Fibroblast of skin of left biceps (primary cell): Measurements from ENCODE around the gene PICK1.
"Not testable (repeated sequence)": the region's sequence is repeated elsewhere in the genome, so short reads cannot be mapped to it uniquely, and the experiment has no call there.

ENCODE experiments used
- DNase-seq, 2 experiments: peaks; one replicate each; pipeline ENCODE4 v3.0.0-alpha.2; 2013; ENCODE audit warnings: low read depth in 2 of 2

Gene PICK1

DNA sequence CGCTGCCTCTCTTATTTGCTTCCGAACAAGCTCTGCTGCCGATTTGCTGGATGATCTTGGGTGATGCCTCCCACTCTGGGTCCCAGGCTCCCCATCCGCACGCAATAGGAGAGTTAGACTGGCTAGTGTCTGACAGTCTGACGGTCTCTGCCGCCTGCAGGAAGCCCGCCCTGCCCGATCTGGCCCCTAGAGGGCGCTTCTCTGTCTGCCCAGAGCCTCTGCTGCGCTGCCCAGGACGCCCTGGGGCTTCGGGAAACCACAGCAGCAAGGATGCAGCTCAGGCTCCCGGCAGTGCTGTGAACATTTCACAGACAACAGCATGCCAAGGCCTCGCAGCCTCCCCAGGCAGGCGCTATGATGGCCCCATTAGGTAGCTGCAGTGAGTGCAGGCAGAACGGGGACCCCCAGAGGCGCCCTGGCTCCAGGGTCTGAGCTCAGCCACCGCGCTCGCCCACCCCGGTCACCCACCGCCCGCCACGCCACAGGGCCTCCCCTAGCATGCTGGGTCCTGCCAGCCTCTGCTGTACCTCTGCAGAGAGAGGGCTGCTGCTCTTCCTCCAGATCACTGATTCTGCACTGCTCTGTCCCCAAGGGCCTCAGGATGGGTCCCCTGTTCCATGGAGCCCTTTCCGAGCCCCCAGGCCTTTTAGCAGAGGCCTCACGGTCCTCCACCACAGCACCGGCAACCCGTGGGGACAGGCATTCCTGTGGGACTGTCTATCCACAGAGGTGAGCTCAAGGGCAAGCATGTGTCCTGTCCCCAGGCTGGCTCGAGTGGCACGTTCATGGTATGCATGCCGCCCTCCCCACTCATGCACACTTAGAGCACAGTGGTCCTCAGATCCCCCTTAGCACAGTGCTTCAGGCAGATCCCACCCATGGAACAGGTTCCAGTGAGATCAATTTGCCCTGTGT is 57.5 kb downstream of the PICK1 start:
- peak; percentile 27 to 38 for DNase-seq

DNA sequence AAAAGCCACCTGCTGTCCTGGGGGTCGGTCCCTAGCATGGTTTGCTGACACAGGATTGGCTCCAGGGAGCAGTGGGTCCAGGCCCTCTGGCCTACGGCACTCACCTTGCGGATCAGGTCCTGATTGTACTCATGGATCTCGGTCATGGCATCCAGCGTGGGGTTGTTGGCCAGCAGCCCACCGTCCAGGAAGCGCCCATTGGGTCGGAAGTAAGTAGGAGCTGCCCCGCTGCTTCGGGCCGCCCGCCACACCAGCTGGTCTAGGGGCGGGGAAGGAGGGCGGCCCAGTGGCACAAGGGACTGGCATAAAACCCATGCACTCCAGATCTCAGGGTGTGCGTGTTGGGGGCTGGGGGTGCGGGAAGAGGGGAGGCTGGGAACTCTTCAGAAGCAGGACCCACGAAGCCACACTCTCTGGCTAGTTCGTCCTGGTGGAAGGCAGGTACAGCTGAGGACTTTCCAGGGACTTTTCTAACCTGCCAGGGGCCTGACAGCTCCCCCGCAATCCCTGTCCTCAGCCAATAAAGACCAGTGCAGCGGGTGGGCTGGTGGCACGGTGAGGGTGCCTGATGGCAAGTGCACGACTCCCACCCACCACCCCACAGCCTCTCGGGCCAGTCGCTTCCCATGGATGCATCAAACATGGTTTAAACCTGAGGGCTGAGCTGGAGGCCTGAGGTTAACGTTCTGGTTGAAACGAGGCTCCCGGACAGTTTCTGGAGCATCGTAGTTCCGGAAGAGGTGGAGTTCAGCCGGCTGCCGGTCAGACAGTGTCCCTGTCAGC is 58.4 kb downstream of the PICK1 start:
- no peak for DNase-seq

GRCh38 chr22:38117556-38117955 is 60.4 kb downstream of the PICK1 start:
- DNase-seq: not testable (repeated sequence)

GRCh38 chr22:38118182-38118581 is 61.0 kb downstream of the PICK1 start:
- no peak for DNase-seq

DNA sequence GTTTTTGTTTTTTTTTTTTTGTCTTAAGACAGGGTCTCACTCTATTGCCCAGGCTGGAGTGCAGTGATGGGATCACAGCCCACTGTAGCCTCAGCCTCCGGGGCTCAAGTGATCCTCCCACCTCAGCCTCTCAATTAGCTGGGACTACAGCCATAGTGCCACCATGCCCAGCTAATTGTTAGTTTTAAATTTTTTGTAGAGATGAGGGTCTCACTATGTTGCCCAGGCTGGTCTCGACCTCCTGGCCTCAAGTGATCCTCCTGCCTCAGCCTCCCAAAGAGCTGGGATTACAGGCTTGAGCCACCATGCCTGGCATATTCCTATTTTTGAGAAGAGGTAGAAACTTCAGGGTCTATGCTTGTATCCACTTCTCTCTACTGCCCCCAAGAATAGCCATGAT is 61.5 kb downstream of the PICK1 start:
- not testable (repeated sequence) for DNase-seq

DNA sequence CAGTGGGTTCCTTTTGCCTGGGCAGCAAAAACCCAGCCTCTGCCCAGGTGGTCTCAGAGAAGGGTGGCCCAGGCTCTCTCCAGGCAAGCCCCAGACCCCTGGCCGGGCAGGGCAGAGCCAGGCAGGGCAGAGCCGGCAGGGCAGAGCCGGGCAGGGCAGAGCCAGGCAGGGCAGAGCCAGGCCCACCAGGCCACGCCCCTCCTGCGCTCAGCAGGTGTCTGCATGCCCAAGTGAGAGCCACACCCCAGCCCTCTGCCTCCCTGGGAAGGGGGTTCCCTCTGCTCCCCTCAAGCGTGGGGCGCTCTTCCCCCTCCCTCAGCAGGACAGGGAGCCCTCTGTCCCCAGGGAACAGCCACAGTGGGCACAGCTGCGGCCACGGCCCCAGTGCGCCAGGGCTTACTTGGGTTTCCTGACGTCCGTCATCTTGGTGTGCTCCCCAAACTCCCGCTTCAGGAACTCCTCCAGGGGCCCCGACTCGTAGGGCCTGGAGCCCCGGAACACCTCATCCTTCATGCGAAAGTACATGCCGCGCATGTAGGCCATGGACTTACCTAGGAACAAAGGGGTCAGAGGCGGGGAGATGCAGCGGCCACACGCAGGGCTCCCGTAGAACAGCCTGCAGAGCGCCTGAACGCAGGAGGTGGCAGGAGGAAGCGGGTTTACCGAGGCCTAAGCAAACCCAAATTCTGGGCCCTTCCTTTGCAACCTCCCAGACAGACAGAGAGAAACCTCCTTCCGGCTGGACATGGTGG is 63.3 kb downstream of the PICK1 start:
- DNase-seq: no peak

- DNase-seq: no peak
These were observed 65.4 kb downstream of the PICK1 start for GRCh38 chr22:38122616-38123015.

- no peak for DNase-seq
These were observed 67.2 kb downstream of the PICK1 start for GRCh38 chr22:38124236-38124974.

- DNase-seq: no peak
These were observed 67.9 kb downstream of the PICK1 start for GRCh38 chr22:38125038-38125610.
